ENCODE results near the gene EPHA2.
"Not testable (repeated sequence)": the region's sequence is repeated elsewhere in the genome, so short reads cannot be mapped to it uniquely, and the experiment has no call there.

The EPHA2 gene

GRCh38 chr1:16118706-16119105, 37.2 kb downstream of the EPHA2 start:
- no peak for FAIRE-seq

- FAIRE-seq = no peak
These were observed 37.9 kb downstream of the EPHA2 start for GRCh38 chr1:16117936-16118335.

GRCh38 chr1:16117369-16117768, 38.5 kb downstream of the EPHA2 start:
- FAIRE-seq = no peak

GRCh38 chr1:16116625-16117024, 39.2 kb downstream of the EPHA2 start:
- FAIRE-seq = no peak

- no peak for FAIRE-seq
These were observed 39.9 kb downstream of the EPHA2 start for GRCh38 chr1:16116002-16116401.

- no peak for FAIRE-seq
These were observed 40.3 kb downstream of the EPHA2 start for GRCh38 chr1:16115468-16115983.

GRCh38 chr1:16114527-16115467, 41.1 kb downstream of the EPHA2 start:
- FAIRE-seq = no peak

GRCh38 chr1:16112596-16113555, 43.0 kb downstream of the EPHA2 start:
- FAIRE-seq = no peak

- FAIRE-seq = no peak
These were observed 43.9 kb downstream of the EPHA2 start for GRCh38 chr1:16111771-16112595.

GRCh38 chr1:16110884-16111283, 45.0 kb downstream of the EPHA2 start:
- no peak for FAIRE-seq

GRCh38 chr1:16110456-16110855, 45.4 kb downstream of the EPHA2 start:
- FAIRE-seq = no peak

- no peak for FAIRE-seq
These were observed 46.3 kb downstream of the EPHA2 start for GRCh38 chr1:16109571-16109970.

GRCh38 chr1:16107039-16107438, 48.8 kb downstream of the EPHA2 start:
- FAIRE-seq = not testable (repeated sequence)

- no peak for FAIRE-seq
These were observed 54.2 kb downstream of the EPHA2 start for GRCh38 chr1:16101623-16102022.

- no peak for FAIRE-seq
These were observed 56.5 kb downstream of the EPHA2 start for GRCh38 chr1:16099412-16099811.

GRCh38 chr1:16095447-16095846, 60.4 kb downstream of the EPHA2 start:
- FAIRE-seq = no peak

- no peak for FAIRE-seq
These were observed 61.3 kb downstream of the EPHA2 start for GRCh38 chr1:16094453-16095158.

GRCh38 chr1:16093611-16094010, 62.3 kb downstream of the EPHA2 start:
- no peak for FAIRE-seq

GRCh38 chr1:16092923-16093511, 62.9 kb downstream of the EPHA2 start:
- FAIRE-seq = no peak

GRCh38 chr1:16092097-16092922, 63.6 kb downstream of the EPHA2 start:
- FAIRE-seq = no peak
